Uterus (tissue), 2 donors: ENCODE measurements around the gene USP21.

Experiments
- POLR2A ChIP-seq, 2 donors: fragments of 450-650 bp; IDR thresholded peaks; one replicate each; pipeline ENCODE4 v1.6.1; 2016; ENCODE audit warnings: antibody characterized with exemption in 2 of 2, mild to moderate bottlenecking in 1 of 2, moderate library complexity in 1 of 2
- TF ChIP-seq, protein P1 (sequence below), 4 experiments: fragments of 200-600 bp in 2 of 4; fragments of 450-650 bp in 2 of 4; sonication (generic) in 2 of 4; IDR thresholded peaks; one replicate each; pipeline ENCODE4 v1.5.1; 2016 to 2019; ENCODE audit warnings: antibody characterized with exemption in 4 of 4, mild to moderate bottlenecking in 2 of 4, moderate library complexity in 1 of 4

GRCh38 chr1:161201836-161202712 is 42.8 kb downstream of the USP21 start, which contains the start of gene NDUFS2:
- TF ChIP-seq, protein P1, sequence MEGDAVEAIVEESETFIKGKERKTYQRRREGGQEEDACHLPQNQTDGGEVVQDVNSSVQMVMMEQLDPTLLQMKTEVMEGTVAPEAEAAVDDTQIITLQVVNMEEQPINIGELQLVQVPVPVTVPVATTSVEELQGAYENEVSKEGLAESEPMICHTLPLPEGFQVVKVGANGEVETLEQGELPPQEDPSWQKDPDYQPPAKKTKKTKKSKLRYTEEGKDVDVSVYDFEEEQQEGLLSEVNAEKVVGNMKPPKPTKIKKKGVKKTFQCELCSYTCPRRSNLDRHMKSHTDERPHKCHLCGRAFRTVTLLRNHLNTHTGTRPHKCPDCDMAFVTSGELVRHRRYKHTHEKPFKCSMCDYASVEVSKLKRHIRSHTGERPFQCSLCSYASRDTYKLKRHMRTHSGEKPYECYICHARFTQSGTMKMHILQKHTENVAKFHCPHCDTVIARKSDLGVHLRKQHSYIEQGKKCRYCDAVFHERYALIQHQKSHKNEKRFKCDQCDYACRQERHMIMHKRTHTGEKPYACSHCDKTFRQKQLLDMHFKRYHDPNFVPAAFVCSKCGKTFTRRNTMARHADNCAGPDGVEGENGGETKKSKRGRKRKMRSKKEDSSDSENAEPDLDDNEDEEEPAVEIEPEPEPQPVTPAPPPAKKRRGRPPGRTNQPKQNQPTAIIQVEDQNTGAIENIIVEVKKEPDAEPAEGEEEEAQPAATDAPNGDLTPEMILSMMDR (IDR thresholded peaks at IDR 0.05), result no peak
- TF ChIP-seq POLR2A (IDR thresholded peaks at IDR 0.05), result peak; percentile 52 to 76
